Keratinocyte (primary cell): Measurements from ENCODE around the gene RHBDD1. TPM values are rescaled to one million over a fixed set of nuclear protein-coding genes. Genes with fewer than 3 reads are reported as not detected.

Source experiments
- DNase-seq: peaks from one replicate; pipeline ENCODE4 v3.0.0-alpha.2; 2011; ENCODE audit warnings: low read depth, missing footprints, low spot score
- FAIRE-seq: peaks from 2 replicates; lab custom pipeline; 2011; peaks lifted over from hg19 to GRCh38; lab: Jason Lieb, UNC
- H2AFZ ChIP-seq: 2 replicates; pipeline ENCODE4 v1.6.0; 2012; ENCODE audit warnings: low read length, control low read depth, inconsistent platforms; ENCODE audit not compliant: control insufficient read depth
- H3K27ac ChIP-seq: 2 replicates; pipeline ENCODE4 v1.5.1; 2011; ENCODE audit warnings: low read length; ENCODE audit not compliant: control insufficient read depth, insufficient read depth
- H3K27me3 ChIP-seq: 3 replicates; pipeline ENCODE4 v1.6.0; 2011; ENCODE audit warnings: low read length; ENCODE audit not compliant: control insufficient read depth, insufficient read depth; ENCODE audit errors: extremely low read depth
- H3K36me3 ChIP-seq, 2 experiments: 2 replicates in 1 of 2; 3 replicates in 1 of 2; pipeline ENCODE4 v1.5.1; 2011; ENCODE audit warnings: low read length in 2 of 2, mild to moderate bottlenecking in 1 of 2; ENCODE audit not compliant: control insufficient read depth in 2 of 2, insufficient read depth in 2 of 2; ENCODE audit errors: extremely low read depth in 1 of 2
- H3K4me1 ChIP-seq: 3 replicates; pipeline ENCODE4 v1.5.1; 2011; ENCODE audit warnings: low read length; ENCODE audit not compliant: control insufficient read depth, insufficient read depth; ENCODE audit errors: extremely low read depth
- H3K4me2 ChIP-seq: 3 replicates; pipeline ENCODE4 v1.6.0; 2011; ENCODE audit warnings: low read depth, low read length; ENCODE audit not compliant: control insufficient read depth, insufficient read depth; ENCODE audit errors: extremely low read depth
- H3K4me3 ChIP-seq, 3 experiments: fragments of 200-600 bp in 1 of 3; sonication (generic) in 1 of 3; 2 replicates in 2 of 3; 3 replicates in 1 of 3; pipeline ENCODE4 v1.5.1; 2011 to 2016; ENCODE audit warnings: low read length in 3 of 3, mild to moderate bottlenecking in 3 of 3, control low read depth in 2 of 3, inconsistent platforms in 1 of 3, low read depth in 1 of 3, mixed read lengths in 1 of 3, mixed run types in 1 of 3, moderate library complexity in 1 of 3; ENCODE audit not compliant: control insufficient read depth in 2 of 3, insufficient read depth in 2 of 3; ENCODE audit errors: extremely low read depth in 1 of 3
- H3K79me2 ChIP-seq: 2 replicates; pipeline ENCODE4 v1.6.0; 2012; ENCODE audit warnings: low read length; ENCODE audit not compliant: control insufficient read depth, insufficient read depth
- H3K9ac ChIP-seq: 3 replicates; pipeline ENCODE4 v1.6.0; 2011; ENCODE audit warnings: low read length; ENCODE audit not compliant: control insufficient read depth, insufficient read depth; ENCODE audit errors: extremely low read depth
- H3K9me1 ChIP-seq: 3 replicates; pipeline ENCODE4 v1.6.0; 2011; ENCODE audit warnings: low read length; ENCODE audit not compliant: control insufficient read depth, insufficient read depth; ENCODE audit errors: extremely low read depth
- H3K9me3 ChIP-seq: 2 replicates; pipeline ENCODE4 v1.5.1; 2012; ENCODE audit warnings: low read depth, low read length; ENCODE audit not compliant: control insufficient read depth
- H4K20me1 ChIP-seq: 3 replicates; pipeline ENCODE4 v1.6.0; 2011; ENCODE audit warnings: low read length; ENCODE audit not compliant: control insufficient read depth, insufficient read depth; ENCODE audit errors: extremely low read depth
- CTCF ChIP-seq, 3 experiments: IDR thresholded peaks in 1 of 3; conservative IDR thresholded peaks in 1 of 3; optimal IDR thresholded peaks in 1 of 3; 2 replicates in 2 of 3; 3 replicates in 1 of 3; pipeline versions ENCODE3 to v1.5.1; 2011; ENCODE audit warnings: low read length in 3 of 3, mild to moderate bottlenecking in 3 of 3, moderate library complexity in 2 of 3, control low read depth in 1 of 3, inconsistent platforms in 1 of 3; ENCODE audit not compliant: insufficient read depth in 2 of 3; ENCODE audit errors: extremely low read depth in 1 of 3
- EZH2 ChIP-seq: IDR thresholded peaks from one replicate; pipeline ENCODE4 v1.6.1; 2012; ENCODE audit warnings: inconsistent platforms, mild to moderate bottlenecking, low read length, moderate library complexity
- dilution Hi-C: fragments of 300-500 bp; cut with MboI; formaldehyde crosslinking; loops from one replicate; pipeline ENCODE4 v1.7.0; 2020; ENCODE audit warnings: low sequenced_read_pairs; ENCODE audit not compliant: extremely low pct_ligation_motif_present
- polyA plus RNA-seq, 5 experiments: library from polyadenylated mRNA; depleted of rRNA in 3 of 5; stranded (reverse) in 3 of 5; stranded (forward) in 1 of 5; unstranded in 1 of 5; fragments of >200 nt; gene quantifications; 1 replicate in 1 of 5; 2 replicates in 3 of 5; 3 replicates in 1 of 5; pipeline versions ENCODE4 v1.2.1 to v1.2.3, GENCODE V29; 2011 to 2012; ENCODE audit warnings: missing spikeins in 2 of 5, low read depth in 1 of 5, low replicate concordance in 1 of 5

RHBDD1 gene
- polyA plus RNA-seq, 1 donor (not counting 4 experiments of a cell fraction or from before 2014, with no cell fraction given), result 27.8 TPM

GRCh38 chr2:226850024-226850423, 14.2 kb downstream of the RHBDD1 start:
- no peak overlapping the region for H3K4me2 ChIP-seq
- H4K20me1 ChIP-seq, result no peaks in the 10 kb centered on the region
- FAIRE-seq (no peak), DNase-seq (no peak)
- H3K9me1 ChIP-seq, result no peaks in the 10 kb centered on the region
- H2AFZ ChIP-seq, result no peak overlapping the region
- TF ChIP-seq EZH2 (no peak), CTCF (optimal IDR thresholded peaks at IDR 0.05 in 1 of 3, IDR thresholded peaks at IDR 0.05 in 1 of 3, conservative IDR thresholded peaks at IDR 0.05 in 1 of 3; ENCODE audit: extremely low read depth in 1 of 3, insufficient read depth in 2 of 3, low read length in 3 of 3) (no peak)
- H3K9ac ChIP-seq, result no peak overlapping the region
- no peaks in the 10 kb centered on the region for H3K4me1 ChIP-seq
- H3K9me3 ChIP-seq, result no peaks in the 10 kb centered on the region
- H3K4me3 ChIP-seq, result no peak overlapping the region
- no peaks in the 10 kb centered on the region for H3K79me2 ChIP-seq
- dilution Hi-C loops, result no loop called here
- H3K27ac ChIP-seq, result no peak overlapping the region
- no peaks in the 10 kb centered on the region for H3K36me3 ChIP-seq
- no peaks in the 10 kb centered on the region for H3K27me3 ChIP-seq

GRCh38 chr2:226855787-226856186, 19.9 kb downstream of the RHBDD1 start:
- dilution Hi-C loops, result no loop called here
- Histone ChIP-seq H4K20me1 (no peaks in the 10 kb centered on the region), H3K9me1 (no peaks in the 10 kb centered on the region), H3K36me3 (no peaks in the 10 kb centered on the region), H2AFZ (no peak overlapping the region), H3K9ac (no peak overlapping the region), H3K79me2 (no peaks in the 10 kb centered on the region), H3K4me2 (no peak overlapping the region), H3K4me1 (no peaks in the 10 kb centered on the region), H3K27ac (no peak overlapping the region), H3K27me3 (no peaks in the 10 kb centered on the region), H3K4me3 (no peak overlapping the region), H3K9me3 (no peaks in the 10 kb centered on the region)
- DNase-seq (no peak), FAIRE-seq (no peak)
- TF ChIP-seq EZH2 (no peak), CTCF (optimal IDR thresholded peaks at IDR 0.05 in 1 of 3, IDR thresholded peaks at IDR 0.05 in 1 of 3, conservative IDR thresholded peaks at IDR 0.05 in 1 of 3; ENCODE audit: extremely low read depth in 1 of 3, insufficient read depth in 2 of 3, low read length in 3 of 3) (no peak)
